Trophoblast cell (in vitro differentiated cells and primary cell): ENCODE measurements around the gene MAGI1.
A peak's percentile ranks its signal among the peaks of the same experiment; 100 is the strongest.

ENCODE experiments used
- DNase-seq, 2 donors: peaks; one replicate each; pipeline ENCODE4 v3.0.0-alpha.2; 2016
- H2AFZ ChIP-seq: 2 replicates; pipeline ENCODE4 v1.6.1; 2013; ENCODE audit warnings: low read length, moderate library complexity, mild to moderate bottlenecking; ENCODE audit not compliant: insufficient read depth, poor library complexity
- H2AK5ac ChIP-seq: 2 replicates; pipeline ENCODE4 v1.6.1; 2013; ENCODE audit warnings: mild to moderate bottlenecking, low read length
- H2BK120ac ChIP-seq: 2 replicates; pipeline ENCODE4 v1.6.1; 2013; ENCODE audit warnings: low read length, mild to moderate bottlenecking, moderate library complexity; ENCODE audit not compliant: insufficient read depth, poor library complexity
- H2BK12ac ChIP-seq: 2 replicates; pipeline ENCODE4 v1.6.1; 2013; ENCODE audit warnings: mild to moderate bottlenecking, low read length, moderate library complexity
- H2BK5ac ChIP-seq: 2 replicates; pipeline ENCODE4 v1.6.1; 2013; ENCODE audit warnings: low read length, low read depth, moderate library complexity, mild to moderate bottlenecking; ENCODE audit not compliant: poor library complexity
- H3K14ac ChIP-seq: 2 replicates; pipeline ENCODE4 v1.6.1; 2013; ENCODE audit warnings: mild to moderate bottlenecking, low read length
- H3K18ac ChIP-seq: 2 replicates; pipeline ENCODE4 v1.6.1; 2013; ENCODE audit warnings: mild to moderate bottlenecking, low read length
- H3K23ac ChIP-seq: 2 replicates; pipeline ENCODE4 v1.6.1; 2013; ENCODE audit warnings: low read length
- H3K27ac ChIP-seq: 2 replicates; pipeline ENCODE4 v1.5.1; 2013; ENCODE audit warnings: low read depth, mild to moderate bottlenecking, inconsistent platforms, low read length, moderate library complexity
- H3K27me3 ChIP-seq: 2 replicates; pipeline ENCODE4 v1.6.1; 2013; ENCODE audit warnings: inconsistent platforms, mild to moderate bottlenecking, low read length, moderate library complexity; ENCODE audit not compliant: insufficient read depth
- H3K36me3 ChIP-seq, 2 experiments: 1 replicate in 1 of 2; 2 replicates in 1 of 2; pipeline ENCODE4 v1.6.1; 2013; ENCODE audit warnings: low read length in 2 of 2, mild to moderate bottlenecking in 2 of 2, moderate library complexity in 1 of 2; ENCODE audit not compliant: insufficient read depth in 2 of 2, control insufficient read depth in 1 of 2
- H3K4ac ChIP-seq: 2 replicates; pipeline ENCODE4 v1.6.1; 2013; ENCODE audit warnings: low read depth, mild to moderate bottlenecking, low read length, moderate library complexity
- H3K4me1 ChIP-seq, 2 experiments: 1 replicate in 1 of 2; 2 replicates in 1 of 2; pipeline ENCODE4 v1.6.1; 2013; ENCODE audit warnings: low read length in 2 of 2, mild to moderate bottlenecking in 2 of 2, moderate library complexity in 1 of 2; ENCODE audit not compliant: insufficient read depth in 2 of 2, control insufficient read depth in 1 of 2
- H3K4me2 ChIP-seq: 2 replicates; pipeline ENCODE4 v1.6.1; 2013; ENCODE audit warnings: inconsistent platforms, mild to moderate bottlenecking, low read length, moderate library complexity
- H3K4me3 ChIP-seq: 2 replicates; pipeline ENCODE4 v1.5.1; 2013; ENCODE audit warnings: mild to moderate bottlenecking, low read depth, low read length, inconsistent platforms
- H3K79me1 ChIP-seq: one replicate; pipeline ENCODE4 v1.6.1; 2013; ENCODE audit warnings: low read length
- H3K79me2 ChIP-seq: 2 replicates; pipeline ENCODE4 v1.6.1; 2013; ENCODE audit warnings: low read length, mild to moderate bottlenecking; ENCODE audit not compliant: control insufficient read depth, insufficient read depth, poor library complexity
- H3K9ac ChIP-seq: 2 replicates; pipeline ENCODE4 v1.6.1; 2013; ENCODE audit warnings: mild to moderate bottlenecking, low read length
- H3K9me3 ChIP-seq: 2 replicates; pipeline ENCODE4 v1.6.1; 2013; ENCODE audit warnings: low read depth, mild to moderate bottlenecking, control low read depth, inconsistent platforms, low read length; ENCODE audit not compliant: insufficient read depth
- H4K12ac ChIP-seq: 2 replicates; pipeline ENCODE4 v1.6.1; 2013; ENCODE audit warnings: low read depth, mild to moderate bottlenecking, low read length, moderate library complexity
- H4K8ac ChIP-seq: 2 replicates; pipeline ENCODE4 v1.6.1; 2013; ENCODE audit warnings: low read depth, mild to moderate bottlenecking, low read length, moderate library complexity
- H4K91ac ChIP-seq: one replicate; pipeline ENCODE4 v1.6.1; 2013; ENCODE audit warnings: low read depth, mild to moderate bottlenecking, low read length, moderate library complexity
- WGBS: extraction: QIAGEN DNeasy Blood & Tissue Kit; methylation state at CpG from one replicate; pipeline ENCODE4 v1.1.7; 2013; ENCODE audit warnings: missing lambda C conversion rate; ENCODE audit not compliant: insufficient read length, insufficient coverage; ENCODE audit errors: extremely low coverage; 5-methylcytosine and 5-hydroxymethylcytosine counted together

Gene MAGI1

GRCh38 chr3:65672871-65673815, 365.6 kb downstream of the MAGI1 start:
- no peak overlapping the region for H2BK5ac ChIP-seq
- no peak overlapping the region for H3K9ac ChIP-seq
- no peak overlapping the region for H4K8ac ChIP-seq
- WGBS, result no CpG with 5 or more reads among the region's 11 CpGs
- H3K4me1 ChIP-seq, result no peaks in the 10 kb centered on the region
- H3K4ac ChIP-seq, result no peak overlapping the region
- H2AK5ac ChIP-seq, result no peak overlapping the region
- peak; percentile 54 to 81 for DNase-seq
- no peaks in the 10 kb centered on the region for H3K27me3 ChIP-seq
- no peak overlapping the region for H3K27ac ChIP-seq
- no peak overlapping the region for H3K14ac ChIP-seq
- no peak overlapping the region for H2AFZ ChIP-seq
- no peaks in the 10 kb centered on the region for H3K79me1 ChIP-seq
- H2BK120ac ChIP-seq, result no peak overlapping the region
- H4K12ac ChIP-seq, result no peak overlapping the region
- no peaks in the 10 kb centered on the region for H3K9me3 ChIP-seq
- H3K4me2 ChIP-seq, result no peak overlapping the region
- no peak overlapping the region for H3K4me3 ChIP-seq
- no peaks in the 10 kb centered on the region for H3K79me2 ChIP-seq
- H4K91ac ChIP-seq, result no peak overlapping the region
- no peaks in the 10 kb centered on the region for H3K36me3 ChIP-seq
- H3K23ac ChIP-seq, result no peak overlapping the region
- no peak overlapping the region for H3K18ac ChIP-seq
- no peak overlapping the region for H2BK12ac ChIP-seq

- no peak for DNase-seq
- Histone ChIP-seq H3K23ac (no peak overlapping the region), H3K9me3 (no peaks in the 10 kb centered on the region), H3K4me3 (no peak overlapping the region), H2AK5ac (no peak overlapping the region), H3K4ac (no peak overlapping the region), H3K79me1 (no peaks in the 10 kb centered on the region), H3K27ac (no peak overlapping the region), H3K14ac (no peak overlapping the region), H3K36me3 (no peaks in the 10 kb centered on the region), H2BK120ac (no peak overlapping the region), H3K9ac (no peak overlapping the region), H2BK5ac (no peak overlapping the region), H3K27me3 (no peaks in the 10 kb centered on the region), H2AFZ (no peak overlapping the region), H3K18ac (no peak overlapping the region), H3K79me2 (no peaks in the 10 kb centered on the region), H3K4me2 (no peak overlapping the region), H2BK12ac (no peak overlapping the region), H4K12ac (no peak overlapping the region), H3K4me1 (no peaks in the 10 kb centered on the region), H4K91ac (no peak overlapping the region), H4K8ac (no peak overlapping the region)
- no CpG with 5 or more reads among the region's 1 CpG for WGBS
Measured at GRCh38 chr3:65672061-65672460, 366.7 kb downstream of the MAGI1 start.

- no peak overlapping the region for H4K91ac ChIP-seq
- no peak overlapping the region for H3K23ac ChIP-seq
- H2BK120ac ChIP-seq, result no peak overlapping the region
- H3K18ac ChIP-seq, result no peak overlapping the region
- H3K4ac ChIP-seq, result no peak overlapping the region
- H4K12ac ChIP-seq, result no peak overlapping the region
- H2BK12ac ChIP-seq, result no peak overlapping the region
- no peaks in the 10 kb centered on the region for H3K79me2 ChIP-seq
- H3K4me1 ChIP-seq, result peaks cover 0 to 2% of the 10 kb centered on the region in 2 experiments
- no peak overlapping the region for H2BK5ac ChIP-seq
- no peak overlapping the region for H3K27ac ChIP-seq
- H3K9ac ChIP-seq, result no peak overlapping the region
- no peak overlapping the region for H3K4me3 ChIP-seq
- H2AFZ ChIP-seq, result no peak overlapping the region
- no peak overlapping the region for H2AK5ac ChIP-seq
- WGBS, result no CpG with 5 or more reads among the region's 3 CpGs
- H3K14ac ChIP-seq, result no peak overlapping the region
- no peak overlapping the region for H3K4me2 ChIP-seq
- H3K9me3 ChIP-seq, result no peaks in the 10 kb centered on the region
- no peak for DNase-seq
- no peaks in the 10 kb centered on the region for H3K27me3 ChIP-seq
- H3K79me1 ChIP-seq, result no peaks in the 10 kb centered on the region
- H3K36me3 ChIP-seq, result no peaks in the 10 kb centered on the region
- no peak overlapping the region for H4K8ac ChIP-seq
Measured at GRCh38 chr3:65671004-65671403, 367.7 kb downstream of the MAGI1 start.

- H2AFZ ChIP-seq, result no peak overlapping the region
- no CpG with 5 or more reads among the region's 5 CpGs for WGBS
Measured at GRCh38 chr3:65669163-65669875, 369.4 kb downstream of the MAGI1 start.

More at GRCh38 chr3:65669163-65669875, 369.4 kb downstream of the MAGI1 start:
- Histone ChIP-seq H3K9me3 (no peaks in the 10 kb centered on the region), H3K23ac (no peak overlapping the region), H3K4ac (no peak overlapping the region), H3K36me3 (no peaks in the 10 kb centered on the region), H3K27me3 (no peaks in the 10 kb centered on the region), H2BK120ac (no peak overlapping the region), H4K8ac (no peak overlapping the region), H2BK12ac (no peak overlapping the region), H3K27ac (no peak overlapping the region), H3K9ac (no peak overlapping the region), H3K79me1 (no peaks in the 10 kb centered on the region), H3K18ac (no peak overlapping the region), H4K12ac (no peak overlapping the region), H3K79me2 (no peaks in the 10 kb centered on the region), H3K4me1 (peaks cover 0 to 2% of the 10 kb centered on the region in 2 experiments), H3K14ac (no peak overlapping the region), H2AK5ac (no peak overlapping the region), H3K4me3 (no peak overlapping the region), H2BK5ac (no peak overlapping the region), H4K91ac (no peak overlapping the region), H3K4me2 (no peak overlapping the region)
- no peak for DNase-seq
